ENCODE results near the gene COX7B2. TPM values are rescaled to one million over a fixed set of nuclear protein-coding genes. Genes with fewer than 3 reads are reported as not detected.

Gene COX7B2
- polyA plus RNA-seq, 1 experiment = not detected

GRCh38 chr4:46856333-46856732, 52.7 kb downstream of the COX7B2 start:
- Histone ChIP-seq H3K27ac (ENCODE audit: low read depth, low read length) (no peak overlapping the region), H3K4me3 (ENCODE audit: low read depth, low read length) (no peak overlapping the region), H3K27me3 (ENCODE audit: control insufficient read depth, insufficient read depth, low read length) (peaks cover 5% of the 10 kb centered on the region), H3K9me3 (ENCODE audit: control insufficient read depth, insufficient read depth, low read length) (no peaks in the 10 kb centered on the region)
- ChIA-PET CTCF (interaction anchor here (2.4 kb wide), 1 partner anchor 11 kb away, joined by 5 read pairs; no protein-coding TSS in a partner anchor), POLR2A (no interaction called here)
- no peak for TF ChIP-seq CTCF (IDR thresholded peaks at IDR 0.05; ENCODE audit: low read depth, low read length)
- no peak for DNase-seq (ENCODE audit: low read depth, low spot score)

GRCh38 chr4:46852800-46853199, 56.2 kb downstream of the COX7B2 start:
- Histone ChIP-seq H3K27me3 (ENCODE audit: control insufficient read depth, insufficient read depth, low read length) (no peaks in the 10 kb centered on the region), H3K4me3 (ENCODE audit: low read depth, low read length) (no peak overlapping the region), H3K27ac (ENCODE audit: low read depth, low read length) (no peak overlapping the region), H3K9me3 (ENCODE audit: control insufficient read depth, insufficient read depth, low read length) (no peaks in the 10 kb centered on the region)
- no peak for TF ChIP-seq CTCF (IDR thresholded peaks at IDR 0.05; ENCODE audit: low read depth, low read length)
- ChIA-PET CTCF (interaction anchor here (1.7 to 1.9 kb wide), 2 partner anchors 79 to 270 kb away, joined by 3 to 6 read pairs; no protein-coding TSS in a partner anchor), POLR2A (no interaction called here)
- no peak for DNase-seq (ENCODE audit: low read depth, low spot score)

GRCh38 chr4:46850026-46850425, 59.0 kb downstream of the COX7B2 start:
- POLR2A ChIA-PET = no interaction called here
- Histone ChIP-seq H3K4me3 (ENCODE audit: low read depth, low read length) (no peak overlapping the region), H3K27ac (ENCODE audit: low read depth, low read length) (no peak overlapping the region), H3K27me3 (ENCODE audit: control insufficient read depth, insufficient read depth, low read length) (no peaks in the 10 kb centered on the region), H3K9me3 (ENCODE audit: control insufficient read depth, insufficient read depth, low read length) (no peaks in the 10 kb centered on the region)
- TF ChIP-seq CTCF (IDR thresholded peaks at IDR 0.05; ENCODE audit: low read depth, low read length) = no peak
- CTCF ChIA-PET = interaction anchor here (1.0 to 1.1 kb wide), 2 partner anchors 187 to 273 kb away, joined by 3 to 6 read pairs; no protein-coding TSS in a partner anchor
- no peak for DNase-seq (ENCODE audit: low read depth, low spot score)

- H3K4me3 ChIP-seq (ENCODE audit: low read depth, low read length) = no peak overlapping the region
- peak; percentile 74 for TF ChIP-seq CTCF (IDR thresholded peaks at IDR 0.05; ENCODE audit: low read depth, low read length)
- H3K27ac ChIP-seq (ENCODE audit: low read depth, low read length) = no peak overlapping the region
- H3K9me3 ChIP-seq (ENCODE audit: control insufficient read depth, insufficient read depth, low read length) = no peaks in the 10 kb centered on the region
- peak; percentile 15 for DNase-seq (ENCODE audit: low read depth, low spot score)
- POLR2A ChIA-PET = no interaction called here
- CTCF ChIA-PET = interaction anchor here (0.6 to 4.1 kb wide), 27 partner anchors 8 to 1657 kb away, joined by 3 to 31 read pairs (median 3); no protein-coding TSS in a partner anchor
- H3K27me3 ChIP-seq (ENCODE audit: control insufficient read depth, insufficient read depth, low read length) = no peaks in the 10 kb centered on the region
Observed at GRCh38 chr4:46844325-46844917, 64.6 kb downstream of the COX7B2 start.

GRCh38 chr4:46839128-46839527, 69.9 kb downstream of the COX7B2 start:
- ChIA-PET POLR2A (no interaction called here), CTCF (no interaction called here)
- TF ChIP-seq CTCF (IDR thresholded peaks at IDR 0.05; ENCODE audit: low read depth, low read length) = no peak
- H3K9me3 ChIP-seq (ENCODE audit: control insufficient read depth, insufficient read depth, low read length) = no peaks in the 10 kb centered on the region
- H3K27me3 ChIP-seq (ENCODE audit: control insufficient read depth, insufficient read depth, low read length) = no peaks in the 10 kb centered on the region
- H3K4me3 ChIP-seq (ENCODE audit: low read depth, low read length) = no peak overlapping the region
- DNase-seq (ENCODE audit: low read depth, low spot score) = no peak
- no peak overlapping the region for H3K27ac ChIP-seq (ENCODE audit: low read depth, low read length)
